Esophagus muscularis mucosa (tissue), 4 donors: ENCODE data around the gene VPS9D1. TPM values are rescaled to one million over a fixed set of nuclear protein-coding genes. Genes with fewer than 3 reads are reported as not detected.
A peak's percentile ranks its signal among the peaks of the same experiment; 100 is the strongest.
"Not testable (repeated sequence)": the region's sequence is repeated elsewhere in the genome, so short reads cannot be mapped to it uniquely, and the experiment has no call there.

Experiments
- DNase-seq: peaks from one replicate; pipeline ENCODE4 v3.0.0-alpha.2; 2017; ENCODE audit errors: extremely low spot score
- H3K27ac ChIP-seq, 4 donors: fragments of 200-600 bp; sonication (generic); replicated peaks in 1 of 4; 1 replicate in 3 of 4; 2 replicates in 1 of 4; pipeline ENCODE4 v1.5.1; 2016 to 2019; ENCODE audit warnings: mild to moderate bottlenecking in 1 of 4
- H3K27me3 ChIP-seq, 4 donors: fragments of 200-600 bp; sonication (generic); one replicate each; pipeline versions ENCODE4 v1.5.1 to v1.6.0; 2016 to 2019
- H3K36me3 ChIP-seq, 4 donors: fragments of 200-600 bp; sonication (generic); one replicate each; pipeline ENCODE4 v1.5.1; 2016 to 2019
- H3K4me1 ChIP-seq, 4 donors: fragments of 200-600 bp; sonication (generic); one replicate each; pipeline ENCODE4 v1.5.1; 2016 to 2019
- H3K4me3 ChIP-seq, 4 donors: fragments of 200-600 bp; sonication (generic); 1 replicate in 2 of 4; 2 replicates in 2 of 4; pipeline ENCODE4 v1.5.1; 2016 to 2019; ENCODE audit warnings: mild to moderate bottlenecking in 4 of 4, moderate library complexity in 1 of 4
- H3K9me3 ChIP-seq, 4 donors: fragments of 200-600 bp; sonication (generic); 1 replicate in 3 of 4; 2 replicates in 1 of 4; pipeline ENCODE4 v1.5.1; 2016 to 2019
- EP300 ChIP-seq: sonication (generic); formaldehyde crosslinking; IDR thresholded peaks from one replicate; pipeline ENCODE4 v1.6.1; 2017; ENCODE audit warnings: antibody characterized with exemption
- POLR2A ChIP-seq: fragments of 450-650 bp; IDR thresholded peaks from one replicate; pipeline ENCODE4 v1.6.1; 2017; ENCODE audit warnings: antibody characterized with exemption, moderate library complexity, mild to moderate bottlenecking, low read depth
- POLR2AphosphoS5 ChIP-seq, 2 donors: sonication (generic); formaldehyde crosslinking; IDR thresholded peaks; one replicate each; pipeline ENCODE4 v1.6.1; 2017; ENCODE audit warnings: antibody characterized with exemption in 2 of 2
- WGBS: methylation state at CpG from one replicate; pipeline ENCODE4 v1.1.5; 2018; 5-methylcytosine and 5-hydroxymethylcytosine counted together
- intact Hi-C: fragments of 100-400 bp; cut with DNase I; formaldehyde crosslinking; loops from one replicate; pipeline ENCODE4 v1.15.1; 2023
- total RNA-seq, 4 donors: library from RNA; depleted of rRNA; stranded (reverse); fragments of >200 nt; gene quantifications; one replicate each; pipeline versions ENCODE4 v1.1.0 to v1.2.1, GENCODE V29; 2016
- TF ChIP-seq, protein P1 (sequence below), 3 experiments: fragments of 200-600 bp in 2 of 3; fragments of 450-650 bp in 1 of 3; sonication (generic) in 2 of 3; IDR thresholded peaks; one replicate each; pipeline ENCODE4 v1.5.1; 2017 to 2019; ENCODE audit warnings: antibody characterized with exemption in 3 of 3, mild to moderate bottlenecking in 2 of 3, moderate library complexity in 1 of 3

VPS9D1 gene
- total RNA-seq, 4 donors from 2014 or later = 4.6 to 10.2 (median 7.1) TPM

DNA sequence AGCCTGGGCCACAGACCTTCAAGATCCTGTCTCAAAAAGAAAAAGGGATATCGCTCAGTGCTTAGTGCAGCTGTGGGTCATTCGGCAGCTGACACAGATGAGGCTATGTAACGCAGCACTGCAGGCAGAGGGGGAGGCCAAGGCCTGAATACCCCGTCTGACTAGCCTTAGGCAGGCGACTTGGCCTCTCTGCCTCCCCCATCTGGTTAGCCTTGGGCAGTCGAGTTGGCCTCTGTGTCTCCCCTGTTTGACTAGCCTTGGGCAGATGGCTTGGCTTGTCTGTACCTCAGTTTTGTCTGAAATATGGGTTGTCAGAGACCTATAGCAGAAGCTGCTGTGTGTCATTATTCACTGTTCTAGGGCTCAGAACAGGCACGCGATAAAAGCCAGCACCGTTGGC, 53.1 kb downstream of the VPS9D1 start:
- Histone ChIP-seq H3K9me3 (no peaks in the 10 kb centered on the region), H3K27me3 (no peaks in the 10 kb centered on the region), H3K4me1 (no peaks in the 10 kb centered on the region), H3K36me3 (peaks cover 0 to 21% (median 15%) of the 10 kb centered on the region in 4 donors), H3K4me3 (no peak overlapping the region), H3K27ac (no peak overlapping the region)
- TF ChIP-seq POLR2A (no peak), EP300 (no peak)
- TF ChIP-seq, protein P1, sequence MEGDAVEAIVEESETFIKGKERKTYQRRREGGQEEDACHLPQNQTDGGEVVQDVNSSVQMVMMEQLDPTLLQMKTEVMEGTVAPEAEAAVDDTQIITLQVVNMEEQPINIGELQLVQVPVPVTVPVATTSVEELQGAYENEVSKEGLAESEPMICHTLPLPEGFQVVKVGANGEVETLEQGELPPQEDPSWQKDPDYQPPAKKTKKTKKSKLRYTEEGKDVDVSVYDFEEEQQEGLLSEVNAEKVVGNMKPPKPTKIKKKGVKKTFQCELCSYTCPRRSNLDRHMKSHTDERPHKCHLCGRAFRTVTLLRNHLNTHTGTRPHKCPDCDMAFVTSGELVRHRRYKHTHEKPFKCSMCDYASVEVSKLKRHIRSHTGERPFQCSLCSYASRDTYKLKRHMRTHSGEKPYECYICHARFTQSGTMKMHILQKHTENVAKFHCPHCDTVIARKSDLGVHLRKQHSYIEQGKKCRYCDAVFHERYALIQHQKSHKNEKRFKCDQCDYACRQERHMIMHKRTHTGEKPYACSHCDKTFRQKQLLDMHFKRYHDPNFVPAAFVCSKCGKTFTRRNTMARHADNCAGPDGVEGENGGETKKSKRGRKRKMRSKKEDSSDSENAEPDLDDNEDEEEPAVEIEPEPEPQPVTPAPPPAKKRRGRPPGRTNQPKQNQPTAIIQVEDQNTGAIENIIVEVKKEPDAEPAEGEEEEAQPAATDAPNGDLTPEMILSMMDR (IDR thresholded peaks at IDR 0.05) = no peak
- intact Hi-C loops = no loop called here
- no peak for DNase-seq
- 86% methylated on average over 7 of the region's 9 CpGs for WGBS

DNA sequence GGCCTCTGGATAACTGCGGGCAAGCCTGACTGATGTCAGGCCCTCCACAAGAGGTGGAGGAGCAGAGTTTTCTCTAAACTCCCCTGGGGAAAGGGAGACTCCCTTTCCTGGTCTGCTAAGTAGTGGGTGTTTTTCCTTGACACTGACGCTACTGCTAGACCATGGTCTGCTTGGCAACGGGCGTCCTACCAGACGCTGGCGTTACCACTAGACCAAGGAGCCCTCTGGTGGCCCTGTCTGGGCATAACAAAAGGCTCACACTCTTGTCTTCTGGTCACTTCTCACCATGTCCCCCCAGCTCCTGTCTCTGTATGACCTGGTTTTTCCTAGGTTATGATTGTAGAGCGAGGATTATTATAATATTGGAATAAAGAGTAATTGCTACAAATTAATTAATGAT, 53.7 kb downstream of the VPS9D1 start:
- H3K4me3 ChIP-seq, H3K27ac ChIP-seq, H3K27me3 ChIP-seq, H3K9me3 ChIP-seq, DNase-seq, intact Hi-C loops, H3K4me1 ChIP-seq: not testable (repeated sequence)
- WGBS = 59% methylated on average over 6 of the region's 7 CpGs
- TF ChIP-seq, protein P1 (IDR thresholded peaks at IDR 0.05) = peak in 1 of 3 experiments; percentile 29
- peaks cover 0 to 27% (median 18%) of the 10 kb centered on the region in 4 donors for H3K36me3 ChIP-seq

DNA sequence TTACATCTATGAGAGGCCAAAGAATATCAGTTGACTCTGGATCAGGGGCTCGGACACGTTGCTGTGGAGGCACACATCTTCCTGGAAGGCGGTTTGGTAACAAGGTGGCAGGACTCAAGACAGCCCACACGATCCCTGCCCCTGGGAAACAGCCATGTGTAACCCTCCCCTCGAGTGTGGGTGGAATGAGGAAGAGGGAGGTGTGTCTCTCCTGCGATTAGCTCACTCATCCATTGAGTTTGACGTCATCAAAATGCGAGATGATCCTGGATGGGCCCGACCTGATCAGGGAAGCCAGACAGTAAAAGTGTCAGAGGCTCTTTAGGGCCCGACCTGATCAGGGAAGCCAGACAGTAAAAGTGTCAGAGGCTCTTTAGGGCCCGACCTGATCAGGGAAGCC, 56.5 kb downstream of the VPS9D1 start:
- 90% methylated on average over 11 of the region's 11 CpGs for WGBS
- H3K9me3 ChIP-seq, H3K27me3 ChIP-seq, intact Hi-C loops, H3K27ac ChIP-seq, DNase-seq, H3K4me3 ChIP-seq: not testable (repeated sequence)
- Histone ChIP-seq H3K4me1 (peaks cover under 1 to 11% (median under 1%) of the 10 kb centered on the region in 4 donors), H3K36me3 (peaks cover 0 to 47% (median 31%) of the 10 kb centered on the region in 4 donors)

DNA sequence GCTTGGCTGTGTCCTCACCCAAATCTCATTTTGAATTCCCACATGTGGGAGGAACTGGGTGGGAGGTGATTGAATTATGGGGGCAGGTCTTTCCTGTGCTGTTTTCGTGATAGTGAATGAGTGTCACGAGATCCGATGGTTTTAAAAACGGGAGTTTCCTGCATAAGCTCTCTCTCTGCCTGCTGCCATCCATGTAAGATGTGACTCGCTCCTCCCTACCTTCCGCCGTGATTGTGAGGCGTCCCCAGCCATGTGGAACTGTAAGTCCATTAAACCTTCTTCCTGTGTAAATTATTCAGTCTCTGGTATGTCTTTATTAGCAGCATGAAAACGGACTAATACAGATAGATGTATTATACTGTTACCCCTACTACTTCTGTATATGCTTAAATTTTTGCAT, 59.5 kb downstream of the VPS9D1 start:
- H3K4me3 ChIP-seq = no peak overlapping the region
- H3K9me3 ChIP-seq = no peaks in the 10 kb centered on the region
- H3K27ac ChIP-seq = no peak overlapping the region
- H3K27me3 ChIP-seq = no peaks in the 10 kb centered on the region
- intact Hi-C loops = no loop called here
- DNase-seq = no peak
- H3K36me3 ChIP-seq = peaks cover 0 to 47% (median 31%) of the 10 kb centered on the region in 4 donors
- H3K4me1 ChIP-seq = peaks cover 17 to 33% (median 21%) of the 10 kb centered on the region in 4 donors
- WGBS = 92% methylated on average over 9 of the region's 9 CpGs
- TF ChIP-seq POLR2AphosphoS5 (IDR thresholded peaks at IDR 0.05) (no peak), EP300 (no peak)
- TF ChIP-seq, protein P1 (IDR thresholded peaks at IDR 0.05) = no peak

DNA sequence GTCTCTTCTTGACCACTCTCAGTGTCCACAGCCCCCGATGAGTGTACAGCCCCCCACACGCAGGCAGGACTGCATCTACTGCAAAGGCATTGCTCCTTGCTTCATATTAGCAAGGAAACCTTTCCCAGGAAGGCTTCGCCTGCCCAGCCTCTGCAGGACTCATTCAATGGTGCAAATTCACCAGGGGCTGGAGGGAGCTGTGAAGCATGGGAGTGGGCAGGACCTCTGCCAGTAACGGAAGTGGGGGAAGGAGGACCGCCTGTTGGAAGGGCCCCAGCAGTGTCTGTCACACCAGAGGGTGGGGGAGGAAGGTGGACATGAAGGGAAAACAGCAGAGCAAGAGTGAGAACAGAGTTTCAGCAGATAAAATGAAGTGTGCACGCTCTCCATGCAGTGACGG, 60.6 kb downstream of the VPS9D1 start:
- no peak for TF ChIP-seq EP300
- TF ChIP-seq POLR2AphosphoS5 (IDR thresholded peaks at IDR 0.05) = no peak
- TF ChIP-seq POLR2A = no peak
- TF ChIP-seq, protein P1 (IDR thresholded peaks at IDR 0.05) = no peak
- WGBS = 90% methylated on average over 6 of the region's 7 CpGs

More for the DNA sequence above, 60.6 kb downstream of the VPS9D1 start:
- Histone ChIP-seq H3K27me3 (no peaks in the 10 kb centered on the region), H3K36me3 (peaks cover 0 to 47% (median 31%) of the 10 kb centered on the region in 4 donors), H3K27ac (no peak overlapping the region), H3K4me3 (no peak overlapping the region), H3K4me1 (peaks cover 19 to 44% (median 24%) of the 10 kb centered on the region in 4 donors), H3K9me3 (no peaks in the 10 kb centered on the region)
- no peak for DNase-seq
- intact Hi-C loops = no loop called here
